GM10266 (cell line): ENCODE data around the gene NHEJ1.

ENCODE experiments used
- DNase-seq: peaks from one replicate; pipeline ENCODE4 v3.0.0; 2012; ENCODE audit errors: extremely low spot score
- TF ChIP-seq, protein P1 (sequence below): IDR thresholded peaks from 2 replicates; pipeline ENCODE4 v1.5.1; 2012; ENCODE audit warnings: mild to moderate bottlenecking, low read depth; ENCODE audit not compliant: control insufficient read depth, insufficient read depth; ENCODE audit errors: missing control alignments

Gene NHEJ1

DNA sequence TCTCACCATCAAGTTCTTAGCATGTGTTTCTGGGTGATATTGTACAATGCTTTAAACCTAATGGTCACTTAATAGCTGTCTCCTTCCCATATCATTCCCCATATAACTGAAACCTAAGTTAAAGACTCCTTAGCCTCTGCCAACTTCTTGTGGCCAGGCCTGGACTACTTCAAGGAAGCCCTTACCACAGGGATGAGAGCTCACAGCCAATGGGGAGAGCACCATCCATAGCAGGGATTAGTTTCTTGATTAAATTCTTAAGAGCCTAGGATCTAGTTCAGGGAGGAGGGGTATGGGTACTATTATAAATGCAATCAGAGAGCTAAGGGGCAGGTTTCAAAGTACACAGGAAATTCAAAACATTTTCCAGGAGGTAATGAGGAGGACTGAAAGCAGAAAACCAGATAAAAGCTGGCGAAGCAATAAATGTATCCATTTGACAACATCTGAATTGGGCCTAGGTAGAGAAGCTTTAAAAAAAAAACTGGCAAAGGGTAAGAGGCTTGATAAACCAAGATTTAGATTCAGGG is 65.1 kb downstream of the NHEJ1 start:
- DNase-seq = no peak
- TF ChIP-seq, protein P1, sequence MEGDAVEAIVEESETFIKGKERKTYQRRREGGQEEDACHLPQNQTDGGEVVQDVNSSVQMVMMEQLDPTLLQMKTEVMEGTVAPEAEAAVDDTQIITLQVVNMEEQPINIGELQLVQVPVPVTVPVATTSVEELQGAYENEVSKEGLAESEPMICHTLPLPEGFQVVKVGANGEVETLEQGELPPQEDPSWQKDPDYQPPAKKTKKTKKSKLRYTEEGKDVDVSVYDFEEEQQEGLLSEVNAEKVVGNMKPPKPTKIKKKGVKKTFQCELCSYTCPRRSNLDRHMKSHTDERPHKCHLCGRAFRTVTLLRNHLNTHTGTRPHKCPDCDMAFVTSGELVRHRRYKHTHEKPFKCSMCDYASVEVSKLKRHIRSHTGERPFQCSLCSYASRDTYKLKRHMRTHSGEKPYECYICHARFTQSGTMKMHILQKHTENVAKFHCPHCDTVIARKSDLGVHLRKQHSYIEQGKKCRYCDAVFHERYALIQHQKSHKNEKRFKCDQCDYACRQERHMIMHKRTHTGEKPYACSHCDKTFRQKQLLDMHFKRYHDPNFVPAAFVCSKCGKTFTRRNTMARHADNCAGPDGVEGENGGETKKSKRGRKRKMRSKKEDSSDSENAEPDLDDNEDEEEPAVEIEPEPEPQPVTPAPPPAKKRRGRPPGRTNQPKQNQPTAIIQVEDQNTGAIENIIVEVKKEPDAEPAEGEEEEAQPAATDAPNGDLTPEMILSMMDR = no peak

DNA sequence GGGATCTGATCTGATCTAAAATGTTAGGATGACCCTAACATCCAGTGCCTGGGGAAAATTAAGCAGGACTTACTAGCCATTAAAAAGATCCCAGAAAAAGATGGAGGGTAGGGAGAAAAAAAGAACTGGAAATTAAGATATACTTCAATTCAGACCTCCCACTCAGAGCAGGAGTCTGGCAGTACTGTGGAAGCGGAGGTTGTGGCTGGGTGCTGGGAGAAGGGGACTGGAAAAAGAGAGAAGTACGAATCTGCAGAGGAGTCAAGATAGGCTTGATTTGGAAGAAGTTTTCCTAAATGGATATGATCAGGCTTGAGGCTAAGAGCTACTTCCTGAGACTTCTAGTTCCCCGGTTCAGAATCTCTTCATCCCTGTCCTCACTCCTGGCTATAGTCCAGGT is 66.4 kb downstream of the NHEJ1 start:
- TF ChIP-seq, protein P1 = no peak
- no peak for DNase-seq

DNA sequence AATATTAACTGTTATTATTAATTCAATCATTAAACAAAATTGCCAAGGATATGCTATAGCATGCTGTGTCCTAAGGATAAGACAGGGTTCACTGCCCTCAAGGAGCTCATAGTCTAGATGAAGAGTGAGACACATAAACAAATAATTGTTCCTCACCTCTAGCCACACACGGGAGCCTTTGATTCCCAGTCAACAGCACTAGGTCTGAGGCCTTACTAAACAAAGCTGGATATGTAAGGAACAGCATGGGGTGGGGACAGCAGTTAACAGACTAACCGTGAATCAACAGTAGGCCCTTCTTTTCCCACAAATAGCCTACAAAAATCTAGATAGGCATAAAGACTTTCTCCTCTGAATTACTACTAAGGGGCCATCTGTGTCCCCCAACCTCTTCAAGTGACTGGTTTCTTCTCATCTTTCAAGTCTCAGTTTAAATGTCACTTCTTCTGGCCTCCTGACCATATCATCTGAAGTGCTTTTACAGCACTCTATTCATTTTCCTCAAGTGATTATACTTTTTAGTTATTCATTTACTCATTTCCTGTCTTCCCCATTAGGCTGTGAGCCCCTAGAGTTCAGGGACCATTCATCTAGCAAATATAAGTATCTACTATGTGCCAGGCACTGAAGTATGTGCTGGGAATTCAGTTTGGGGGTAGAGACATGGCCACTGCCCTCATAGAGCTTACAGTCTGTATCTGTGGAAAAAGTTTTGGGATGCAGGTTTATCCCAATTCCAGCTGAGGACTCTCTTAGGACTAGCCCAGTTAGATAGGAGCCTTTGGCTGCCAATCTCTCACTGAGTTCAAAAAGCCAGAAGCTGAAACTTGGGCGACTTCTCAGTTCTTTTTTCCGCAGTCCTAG is 69.9 kb downstream of the NHEJ1 start:
- TF ChIP-seq, protein P1 = no peak
- DNase-seq = no peak

DNA sequence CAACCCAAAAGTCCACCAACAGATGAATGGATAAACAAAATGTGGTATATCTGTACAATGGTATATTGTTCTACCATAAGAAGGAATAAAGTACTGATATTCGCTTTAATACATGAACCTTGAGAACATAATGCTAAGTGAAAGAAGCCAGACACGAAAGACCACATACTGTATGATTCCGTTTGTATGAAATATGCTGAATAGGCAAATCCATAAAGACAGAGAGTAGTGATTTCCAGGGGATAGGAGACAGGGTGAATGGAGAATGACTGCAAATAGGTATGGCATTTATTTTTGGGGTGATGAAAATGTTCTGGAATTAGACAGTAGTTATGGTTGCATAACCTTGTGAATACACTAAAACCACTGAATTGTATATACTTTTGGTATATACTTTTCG is 71.3 kb downstream of the NHEJ1 start:
- no peak for DNase-seq
- TF ChIP-seq, protein P1 = no peak

DNA sequence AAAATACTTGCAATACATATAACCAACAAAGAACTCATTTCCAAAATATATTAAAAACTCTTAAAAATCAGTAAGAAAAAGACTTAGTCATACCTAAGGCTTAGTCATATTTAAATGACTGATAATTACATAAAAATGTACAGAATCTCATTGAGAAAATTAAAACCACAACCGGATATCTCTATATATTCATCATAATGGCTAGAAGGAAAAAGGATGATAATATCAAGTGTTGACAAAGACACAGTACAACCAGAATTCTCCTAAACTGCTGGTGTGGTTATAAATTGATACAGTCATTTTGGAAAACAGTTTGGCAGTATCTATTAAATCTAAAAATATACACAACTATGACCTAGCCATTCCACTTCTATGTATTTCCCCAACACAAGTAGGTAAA is 72.8 kb downstream of the NHEJ1 start:
- TF ChIP-seq, protein P1 = no peak

DNA sequence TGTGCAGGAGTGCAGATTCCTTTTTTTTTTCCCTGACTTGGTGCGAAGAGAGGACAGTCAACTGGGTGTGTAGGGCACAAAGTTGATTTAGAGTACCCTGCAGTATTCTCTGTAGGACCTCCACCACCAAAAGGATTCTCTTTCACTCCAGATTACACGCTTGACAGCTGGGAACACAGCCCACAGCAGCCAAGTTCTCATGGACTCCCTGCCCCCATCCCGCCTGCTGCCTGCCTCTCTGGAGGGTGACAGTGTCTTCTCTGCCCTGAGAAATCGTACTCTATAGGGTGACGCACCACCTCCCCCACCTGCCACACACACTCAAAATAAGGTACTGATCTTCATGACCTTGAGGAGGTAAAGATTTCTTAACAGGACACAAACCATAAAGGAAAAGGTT is 73.3 kb downstream of the NHEJ1 start:
- no peak for DNase-seq

More for the DNA sequence above, 72.8 kb downstream of the NHEJ1 start:
- no peak for DNase-seq

DNA sequence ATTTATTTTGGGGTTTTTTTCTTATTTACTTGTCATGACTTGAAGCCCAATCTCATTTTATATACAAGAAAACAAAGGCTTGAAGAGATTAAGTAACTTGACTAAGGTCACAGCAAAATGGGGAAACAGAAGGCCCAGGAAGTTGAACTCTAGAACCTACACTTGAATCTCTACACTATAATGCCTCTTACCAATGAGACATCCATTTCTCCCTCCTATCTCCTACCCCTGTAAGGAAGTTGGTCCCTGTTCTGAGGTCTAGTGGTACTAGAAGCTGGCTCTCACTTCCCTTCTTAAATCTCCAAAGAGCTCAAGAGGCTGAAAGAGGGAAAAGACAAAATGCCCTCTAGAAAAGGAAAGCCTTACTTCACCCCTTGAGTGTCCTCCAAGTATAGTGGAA is 74.4 kb downstream of the NHEJ1 start:
- no peak for DNase-seq
- TF ChIP-seq, protein P1 = no peak

More for the DNA sequence above, 73.3 kb downstream of the NHEJ1 start:
- TF ChIP-seq, protein P1 = no peak
